22Rv1 (cell line): ENCODE results near the gene EXOC2.

Experiments
- CTCF ChIP-seq: fragments of 450-650 bp; IDR thresholded peaks from 2 replicates; pipeline ENCODE4 v1.5.1; 2017; ENCODE audit warnings: mild to moderate bottlenecking
- ZFX ChIP-seq: fragments of 450-650 bp; IDR thresholded peaks from 2 replicates; pipeline ENCODE4 v1.6.1; 2017; ENCODE audit warnings: antibody characterized with exemption, borderline replicate concordance

GRCh38 chr6:441126-441920, 251.6 kb downstream of the EXOC2 start:
- no peak for TF ChIP-seq CTCF
- no peak for TF ChIP-seq ZFX
